Right atrium auricular region (tissue), 2 donors: Measurements from ENCODE around the gene ADD1. TPM values are rescaled to one million over a fixed set of nuclear protein-coding genes. Genes with fewer than 3 reads are reported as not detected.

Experiments used
- DNase-seq: peaks from one replicate; pipeline ENCODE4 v3.0.0-alpha.2; 2019; ENCODE audit warnings: low spot score
- H3K27ac ChIP-seq, 2 donors: fragments of 200-600 bp; sonication (generic); 1 replicate in 1 of 2; 2 replicates in 1 of 2; pipeline ENCODE4 v1.5.1; 2016 to 2019
- H3K27me3 ChIP-seq, 2 donors: fragments of 200-600 bp; sonication (generic); one replicate each; pipeline versions ENCODE4 v1.5.1 to v1.6.0; 2017 to 2019
- H3K36me3 ChIP-seq: fragments of 200-600 bp; sonication (generic); one replicate; pipeline ENCODE4 v1.5.1; 2016
- H3K4me1 ChIP-seq, 2 donors: fragments of 200-600 bp; sonication (generic); one replicate each; pipeline versions ENCODE4 v1.5.1 to v1.6.0; 2017 to 2019
- H3K4me3 ChIP-seq, 2 donors: fragments of 200-600 bp; sonication (generic); 1 replicate in 1 of 2; 2 replicates in 1 of 2; pipeline ENCODE4 v1.5.1; 2017 to 2019; ENCODE audit warnings: mild to moderate bottlenecking in 1 of 2, moderate library complexity in 1 of 2
- H3K9me3 ChIP-seq, 2 donors: fragments of 200-600 bp; sonication (generic); one replicate each; pipeline ENCODE4 v1.5.1; 2019
- total RNA-seq, 2 donors: library from RNA; depleted of rRNA; stranded (reverse); fragments of >200 nt; gene quantifications; one replicate each; pipeline ENCODE4 v1.1.0, GENCODE V29; 2016
- TF ChIP-seq, protein P1 (sequence below), 2 donors: fragments of 200-600 bp; sonication (generic); IDR thresholded peaks; one replicate each; pipeline ENCODE4 v1.5.1; 2019; ENCODE audit warnings: antibody characterized with exemption in 2 of 2

ADD1 gene
- total RNA-seq, 2 donors from 2014 or later = 171 to 196 TPM

DNA sequence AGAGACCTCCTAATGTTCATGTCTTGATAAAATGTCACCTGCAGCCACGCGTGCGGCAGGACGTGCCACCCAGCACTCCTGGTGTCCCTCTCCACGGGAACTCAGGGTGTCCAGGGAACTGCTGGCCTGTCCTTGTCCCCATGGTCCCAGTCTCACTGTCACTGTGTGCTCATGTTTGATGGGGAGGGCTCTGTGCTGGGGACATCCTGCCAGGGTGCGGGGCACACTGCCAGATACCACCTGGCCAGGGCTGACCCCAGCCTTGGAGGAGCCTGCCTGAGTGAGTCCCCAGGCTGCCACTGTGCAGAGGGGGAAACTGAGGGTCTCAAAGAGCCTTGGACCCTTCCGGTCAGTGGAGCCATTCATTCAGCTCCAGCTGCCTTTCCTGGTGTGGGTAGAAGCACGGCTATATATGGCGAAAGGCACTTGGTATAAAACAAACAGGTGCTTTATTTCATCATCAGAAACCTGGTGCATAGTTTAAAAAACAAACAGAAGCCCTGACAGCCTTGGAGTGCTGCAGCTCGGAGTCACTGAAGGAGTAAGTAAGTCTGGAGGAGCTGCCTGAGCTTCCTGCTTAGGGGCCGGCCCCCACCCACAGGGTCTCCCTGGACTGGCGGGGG, 86.6 kb downstream of the ADD1 start:
- H3K4me3 ChIP-seq = no peak overlapping the region
- no peak for DNase-seq
- TF ChIP-seq, protein P1, sequence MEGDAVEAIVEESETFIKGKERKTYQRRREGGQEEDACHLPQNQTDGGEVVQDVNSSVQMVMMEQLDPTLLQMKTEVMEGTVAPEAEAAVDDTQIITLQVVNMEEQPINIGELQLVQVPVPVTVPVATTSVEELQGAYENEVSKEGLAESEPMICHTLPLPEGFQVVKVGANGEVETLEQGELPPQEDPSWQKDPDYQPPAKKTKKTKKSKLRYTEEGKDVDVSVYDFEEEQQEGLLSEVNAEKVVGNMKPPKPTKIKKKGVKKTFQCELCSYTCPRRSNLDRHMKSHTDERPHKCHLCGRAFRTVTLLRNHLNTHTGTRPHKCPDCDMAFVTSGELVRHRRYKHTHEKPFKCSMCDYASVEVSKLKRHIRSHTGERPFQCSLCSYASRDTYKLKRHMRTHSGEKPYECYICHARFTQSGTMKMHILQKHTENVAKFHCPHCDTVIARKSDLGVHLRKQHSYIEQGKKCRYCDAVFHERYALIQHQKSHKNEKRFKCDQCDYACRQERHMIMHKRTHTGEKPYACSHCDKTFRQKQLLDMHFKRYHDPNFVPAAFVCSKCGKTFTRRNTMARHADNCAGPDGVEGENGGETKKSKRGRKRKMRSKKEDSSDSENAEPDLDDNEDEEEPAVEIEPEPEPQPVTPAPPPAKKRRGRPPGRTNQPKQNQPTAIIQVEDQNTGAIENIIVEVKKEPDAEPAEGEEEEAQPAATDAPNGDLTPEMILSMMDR (IDR thresholded peaks at IDR 0.05) = no peak
- H3K36me3 ChIP-seq = peaks cover 61% of the 10 kb centered on the region
- H3K27ac ChIP-seq = no peak overlapping the region
- H3K4me1 ChIP-seq = peaks cover 0 to 40% of the 10 kb centered on the region in 2 donors
- no peaks in the 10 kb centered on the region for H3K9me3 ChIP-seq
- H3K27me3 ChIP-seq = no peaks in the 10 kb centered on the region

DNA sequence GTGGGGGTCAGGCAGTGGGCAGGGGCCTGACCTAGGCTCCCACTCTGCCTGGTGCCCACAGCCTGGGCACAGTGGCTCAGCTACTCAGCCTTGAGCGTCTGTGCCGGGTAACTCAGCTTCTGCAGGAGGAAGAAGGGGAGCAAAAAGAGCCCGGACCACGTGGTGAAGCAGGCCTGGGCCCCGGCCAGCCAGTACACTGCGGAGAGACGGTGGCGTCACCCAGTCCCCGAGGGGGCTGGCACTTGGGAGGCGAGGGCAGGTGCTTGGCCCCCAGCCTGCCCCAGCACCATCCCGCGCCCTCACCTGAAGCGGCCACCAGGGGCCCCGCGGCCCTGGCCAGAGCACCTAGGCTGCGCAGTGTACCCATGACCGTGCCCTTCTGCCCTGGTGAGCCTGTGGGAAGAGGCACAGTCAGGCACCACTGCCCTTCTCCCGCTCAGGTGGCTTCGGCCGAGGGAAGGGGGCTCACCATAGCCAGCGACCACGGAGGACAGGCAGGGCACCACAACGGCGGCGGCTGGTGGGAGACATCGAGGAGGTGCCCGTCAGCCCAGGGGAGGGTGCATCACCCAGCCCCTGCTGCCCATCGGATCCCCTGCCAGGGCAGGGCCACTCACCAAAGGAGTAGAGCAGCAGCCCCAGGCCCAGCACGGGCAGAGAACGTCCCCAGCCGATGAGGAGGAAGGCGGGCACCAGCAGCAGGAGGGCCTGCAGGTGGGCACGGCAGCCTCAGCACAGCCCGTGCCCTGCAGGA, 87.3 kb downstream of the ADD1 start:
- H3K9me3 ChIP-seq = no peaks in the 10 kb centered on the region
- peaks cover 3 to 46% of the 10 kb centered on the region in 2 donors for H3K4me1 ChIP-seq
- TF ChIP-seq, protein P1 (IDR thresholded peaks at IDR 0.05) = no peak
- no peak for DNase-seq
- H3K27me3 ChIP-seq = no peaks in the 10 kb centered on the region
- H3K36me3 ChIP-seq = peaks cover 56% of the 10 kb centered on the region
- no peak overlapping the region for H3K4me3 ChIP-seq
- peak overlapping the region; percentile 57 to 63 for H3K27ac ChIP-seq

DNA sequence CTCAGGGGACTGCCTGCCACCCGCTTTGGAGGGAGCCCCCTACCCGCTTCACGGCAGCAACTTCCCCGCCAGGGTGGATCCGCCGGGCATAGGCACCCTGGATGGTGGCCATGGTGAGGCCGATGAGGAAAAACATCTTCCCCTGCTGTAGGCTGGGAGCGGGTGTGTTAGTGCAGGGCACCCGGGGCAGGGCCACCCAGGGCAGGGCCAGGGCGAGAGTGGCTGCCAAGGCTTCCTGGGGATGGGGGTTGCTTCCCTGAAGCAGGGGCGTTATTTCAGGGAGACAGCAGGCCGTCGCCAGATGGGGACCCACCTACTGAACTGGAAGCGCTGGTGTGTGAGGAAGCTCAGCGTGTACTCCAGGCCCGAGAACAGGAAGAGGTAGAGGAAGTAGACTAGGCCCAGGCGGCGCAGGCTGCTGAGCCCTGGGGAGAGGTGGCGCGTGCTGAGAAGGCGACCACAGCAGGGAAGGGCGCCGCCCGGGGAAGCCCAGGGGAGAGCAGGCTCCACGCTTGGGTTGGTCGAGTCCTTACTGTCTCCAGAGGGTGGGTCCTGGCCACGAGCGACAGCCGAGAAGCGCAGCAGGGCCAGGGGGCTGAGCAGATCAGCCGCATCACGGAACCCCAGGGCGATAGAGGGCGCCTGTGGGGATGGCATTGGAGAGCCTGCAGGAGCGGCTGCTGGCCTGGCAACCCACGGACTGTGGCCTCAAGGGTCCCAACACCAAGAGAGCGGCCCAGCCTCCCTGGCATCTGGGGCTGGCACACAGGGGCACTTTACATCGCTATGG, 88.1 kb downstream of the ADD1 start:
- Histone ChIP-seq H3K9me3 (no peaks in the 10 kb centered on the region), H3K27me3 (no peaks in the 10 kb centered on the region), H3K4me3 (no peak overlapping the region), H3K4me1 (peaks cover 3 to 51% of the 10 kb centered on the region in 2 donors), H3K36me3 (peaks cover 49% of the 10 kb centered on the region), H3K27ac (peak overlapping the region; percentile 57 to 63)
- TF ChIP-seq, protein P1 (IDR thresholded peaks at IDR 0.05) = peak in 1 of 2 donors; percentile 41
- no peak for DNase-seq

DNA sequence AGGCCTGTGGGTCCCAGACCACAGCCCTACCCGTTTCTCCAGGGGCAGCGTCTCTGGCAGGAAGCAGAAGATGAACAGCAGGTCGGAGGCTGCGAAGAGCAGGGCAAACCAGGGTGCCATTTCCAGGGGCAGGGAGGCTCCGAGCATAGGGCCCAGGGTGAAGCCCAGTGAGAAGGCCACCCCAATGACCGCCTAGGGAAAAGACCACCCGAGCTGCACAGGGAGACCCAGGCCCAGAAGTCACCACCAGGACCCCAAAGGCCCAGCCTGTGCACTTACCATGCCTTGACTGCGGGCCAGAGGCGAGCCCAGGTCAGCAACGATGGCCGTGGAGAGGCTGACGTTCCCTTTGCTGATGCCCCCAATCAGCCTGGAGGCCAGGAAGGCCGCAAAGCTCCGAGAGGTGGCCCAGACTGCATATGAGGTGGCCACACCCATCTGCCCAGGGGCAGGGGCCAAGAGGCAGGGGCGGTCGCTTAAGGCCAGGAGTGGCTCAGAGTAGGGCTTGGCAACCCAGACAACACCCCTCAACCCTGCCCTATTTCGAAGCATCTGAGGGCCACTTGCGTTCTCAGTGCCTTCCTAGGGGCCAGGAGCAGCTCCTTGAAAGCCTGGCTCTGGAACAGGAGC, 88.8 kb downstream of the ADD1 start:
- Histone ChIP-seq H3K4me1 (peaks cover 3 to 57% of the 10 kb centered on the region in 2 donors), H3K27me3 (no peaks in the 10 kb centered on the region), H3K36me3 (peaks cover 41% of the 10 kb centered on the region), H3K9me3 (no peaks in the 10 kb centered on the region), H3K4me3 (no peak overlapping the region), H3K27ac (peak overlapping the region; percentile 57 to 63)
- no peak for DNase-seq
- TF ChIP-seq, protein P1 (IDR thresholded peaks at IDR 0.05) = no peak

DNA sequence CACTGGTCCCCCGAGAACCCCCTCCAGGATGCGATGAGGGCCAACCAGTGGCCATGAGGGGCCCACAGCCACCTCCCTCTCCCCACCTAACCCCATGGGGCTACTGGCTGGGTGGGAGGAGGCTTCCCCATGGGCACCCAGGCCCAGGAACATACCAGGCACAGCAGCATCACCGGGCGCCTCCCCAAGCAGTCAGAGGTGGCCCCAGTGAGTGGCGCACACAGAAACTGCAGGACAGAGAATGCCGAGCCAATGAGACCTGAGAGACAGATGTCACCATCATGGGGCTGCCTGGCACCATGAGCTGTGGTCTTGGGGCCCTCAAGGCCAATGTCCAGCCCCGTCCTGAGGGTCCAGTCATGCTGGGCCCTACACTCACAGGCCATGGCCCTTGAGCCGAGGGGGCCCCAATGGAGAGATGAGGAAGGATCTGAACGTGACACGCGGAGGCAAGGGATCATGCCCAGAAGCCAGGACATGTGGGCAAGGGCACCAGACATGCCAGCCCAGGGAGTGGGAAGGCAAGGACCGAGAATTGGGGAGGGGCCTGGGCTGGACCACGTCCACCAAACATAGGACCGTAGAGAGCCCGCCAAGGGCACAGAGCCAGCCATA, 89.4 kb downstream of the ADD1 start:
- Histone ChIP-seq H3K9me3 (no peaks in the 10 kb centered on the region), H3K36me3 (peaks cover 38% of the 10 kb centered on the region), H3K4me1 (peaks cover 3 to 57% of the 10 kb centered on the region in 2 donors), H3K27ac (peak overlapping the region; percentile 86 to 87), H3K4me3 (peak overlapping the region in 1 of 2 donors; percentile 75), H3K27me3 (no peaks in the 10 kb centered on the region)
- no peak for DNase-seq
- TF ChIP-seq, protein P1 (IDR thresholded peaks at IDR 0.05) = no peak
